ENCODE measurements around the gene DDX17. TPM values are rescaled to one million over a fixed set of nuclear protein-coding genes. Genes with fewer than 3 reads are reported as not detected.

Gene DDX17
- total RNA-seq, 3 donors from 2014 or later, result 586 to 1,018 (median 961) TPM

GRCh38 chr22:38449776-38450175, 56.3 kb downstream of the DDX17 start:
- intact Hi-C loops (cut with DNase I; ENCODE audit: low total_unique reads), result no loop called here
- Histone ChIP-seq H3K9me3 (no peaks in the 10 kb centered on the region), H3K27ac (no peak overlapping the region), H3K36me3 (no peaks in the 10 kb centered on the region), H3K4me3 (no peak overlapping the region), H3K4me1 (no peaks in the 10 kb centered on the region), H3K27me3 (peaks cover 0 to 42% of the 10 kb centered on the region in 2 donors)
- DNase-seq (ENCODE audit: low spot score in 2 of 2), result no peak
- TF ChIP-seq POLR2A (IDR thresholded peaks at IDR 0.05), result no peak
- no peak for TF ChIP-seq CTCF (IDR thresholded peaks at IDR 0.05)
- TF ChIP-seq POLR2AphosphoS5 (IDR thresholded peaks at IDR 0.05), result no peak

GRCh38 chr22:38448945-38449745, 57.0 kb downstream of the DDX17 start:
- Histone ChIP-seq H3K4me3 (no peak overlapping the region), H3K27ac (no peak overlapping the region)
- no peak for TF ChIP-seq POLR2AphosphoS5 (IDR thresholded peaks at IDR 0.05)
- TF ChIP-seq POLR2A (IDR thresholded peaks at IDR 0.05), result no peak
- no peak for TF ChIP-seq CTCF (IDR thresholded peaks at IDR 0.05)

GRCh38 chr22:38446018-38446601, 60.0 kb downstream of the DDX17 start:
- peaks cover 0 to 17% of the 10 kb centered on the region in 2 donors for H3K27me3 ChIP-seq
- no peak overlapping the region for H3K4me3 ChIP-seq
- no peaks in the 10 kb centered on the region for H3K9me3 ChIP-seq
- intact Hi-C loops (cut with DNase I; ENCODE audit: low total_unique reads), result no loop called here
- no peak overlapping the region for H3K27ac ChIP-seq
- no peak for DNase-seq (ENCODE audit: low spot score in 2 of 2)
- H3K36me3 ChIP-seq, result no peaks in the 10 kb centered on the region
- TF ChIP-seq CTCF (IDR thresholded peaks at IDR 0.05) (no peak), POLR2A (IDR thresholded peaks at IDR 0.05) (no peak), POLR2AphosphoS5 (IDR thresholded peaks at IDR 0.05) (no peak)
- no peaks in the 10 kb centered on the region for H3K4me1 ChIP-seq

More at GRCh38 chr22:38448945-38449745, 57.0 kb downstream of the DDX17 start:
- intact Hi-C loops (cut with DNase I; ENCODE audit: low total_unique reads), result no loop called here
- Histone ChIP-seq H3K4me1 (no peaks in the 10 kb centered on the region), H3K9me3 (no peaks in the 10 kb centered on the region), H3K27me3 (peaks cover 0 to 40% of the 10 kb centered on the region in 2 donors), H3K36me3 (no peaks in the 10 kb centered on the region)
- DNase-seq (ENCODE audit: low spot score in 2 of 2), result no peak

- H3K9me3 ChIP-seq, result no peaks in the 10 kb centered on the region
- H3K27me3 ChIP-seq, result peaks cover 0 to 17% of the 10 kb centered on the region in 2 donors
- H3K4me3 ChIP-seq, result no peak overlapping the region
- intact Hi-C loops (cut with DNase I; ENCODE audit: low total_unique reads), result no loop called here
- H3K27ac ChIP-seq, result no peak overlapping the region
- TF ChIP-seq CTCF (IDR thresholded peaks at IDR 0.05), result no peak
- no peak for TF ChIP-seq POLR2AphosphoS5 (IDR thresholded peaks at IDR 0.05)
- no peak for TF ChIP-seq POLR2A (IDR thresholded peaks at IDR 0.05)
- DNase-seq (ENCODE audit: low spot score in 2 of 2), result no peak
- H3K4me1 ChIP-seq, result no peaks in the 10 kb centered on the region
- no peaks in the 10 kb centered on the region for H3K36me3 ChIP-seq
Observed at GRCh38 chr22:38444783-38445182, 61.3 kb downstream of the DDX17 start.

Data from breast epithelium (tissue), 4 donors.